Liver (tissue), 9 donors: ENCODE results near the gene SPAG16. TPM values are rescaled to one million over a fixed set of nuclear protein-coding genes. Genes with fewer than 3 reads are reported as not detected.
"Not testable (repeated sequence)": the region's sequence is repeated elsewhere in the genome, so short reads cannot be mapped to it uniquely, and the experiment has no call there.

Source experiments
- DNase-seq: peaks from one replicate; pipeline ENCODE4 v3.0.0-alpha.2; 2017; ENCODE audit warnings: low spot score
- H3K27ac ChIP-seq, 2 donors: one replicate each; pipeline ENCODE4 v1.7.0; 2013; ENCODE audit warnings: inconsistent platforms in 2 of 2, low read length in 2 of 2, control low read depth in 1 of 2, low read depth in 1 of 2, mild to moderate bottlenecking in 1 of 2
- H3K27me3 ChIP-seq, 4 donors: one replicate each; pipeline versions ENCODE4 v1.6.1 to v1.7.0; 2013; ENCODE audit warnings: low read length in 3 of 4, inconsistent platforms in 1 of 4, mild to moderate bottlenecking in 1 of 4, moderate library complexity in 1 of 4; ENCODE audit not compliant: control insufficient read depth in 4 of 4, insufficient read depth in 4 of 4
- H3K36me3 ChIP-seq, 4 donors: one replicate each; pipeline versions ENCODE4 v1.6.1 to v1.7.0; 2013; ENCODE audit warnings: low read length in 3 of 4, mild to moderate bottlenecking in 3 of 4, low read depth in 1 of 4, moderate library complexity in 1 of 4; ENCODE audit not compliant: control insufficient read depth in 4 of 4, insufficient read depth in 3 of 4
- H3K4me1 ChIP-seq, 4 donors: one replicate each; pipeline versions ENCODE4 v1.6.1 to v1.7.0; 2013; ENCODE audit warnings: low read length in 3 of 4, mild to moderate bottlenecking in 3 of 4, moderate library complexity in 1 of 4; ENCODE audit not compliant: control insufficient read depth in 4 of 4, insufficient read depth in 4 of 4
- H3K4me3 ChIP-seq, 3 donors: one replicate each; pipeline versions ENCODE4 v1.6.1 to v1.7.0; 2013; ENCODE audit warnings: low read length in 3 of 3, control low read depth in 1 of 3, low read depth in 1 of 3, mild to moderate bottlenecking in 1 of 3
- H3K9ac ChIP-seq, 2 donors: one replicate each; pipeline ENCODE4 v1.7.0; 2013; ENCODE audit warnings: low read length in 2 of 2, mild to moderate bottlenecking in 2 of 2, moderate library complexity in 2 of 2, control low read depth in 1 of 2, low read depth in 1 of 2
- H3K9me3 ChIP-seq, 4 donors: one replicate each; pipeline versions ENCODE4 v1.6.1 to v1.7.0; 2013; ENCODE audit warnings: low read length in 3 of 4; ENCODE audit not compliant: control insufficient read depth in 4 of 4
- CTCF ChIP-seq: fragments of 150-350 bp; IDR thresholded peaks from 2 replicates; pipeline ENCODE4 v1.5.1; 2017; ENCODE audit warnings: improper control_type of control experiment, low read depth, low read length; ENCODE audit not compliant: missing input control
- EGR1 ChIP-seq, 2 donors: IDR thresholded peaks; 2 replicates each; pipeline ENCODE4 v1.6.1; 2016 to 2018; ENCODE audit warnings: antibody characterized with exemption in 2 of 2, low read depth in 2 of 2
- FOXA1 ChIP-seq: IDR thresholded peaks from 2 replicates; pipeline ENCODE4 v1.6.1; 2016; ENCODE audit warnings: antibody characterized with exemption
- FOXA2 ChIP-seq: IDR thresholded peaks from 2 replicates; pipeline ENCODE4 v1.6.1; 2016; ENCODE audit warnings: antibody characterized with exemption
- GABPA ChIP-seq, 2 donors: IDR thresholded peaks in 1 of 2; conservative IDR thresholded peaks in 1 of 2; 2 replicates each; pipeline ENCODE4 v1.6.1; 2016; ENCODE audit warnings: antibody characterized with exemption in 2 of 2, mild to moderate bottlenecking in 1 of 2, moderate library complexity in 1 of 2
- HNF4A ChIP-seq, 2 donors: conservative IDR thresholded peaks; 2 replicates each; pipeline ENCODE4 v1.6.1; 2016; ENCODE audit warnings: antibody characterized with exemption in 2 of 2, mild to moderate bottlenecking in 2 of 2
- HNF4G ChIP-seq: IDR thresholded peaks from 2 replicates; pipeline ENCODE4 v1.6.1; 2016; ENCODE audit warnings: antibody characterized with exemption
- JUND ChIP-seq, 2 donors: IDR thresholded peaks; 2 replicates each; pipeline ENCODE4 v1.6.1; 2016; ENCODE audit warnings: antibody characterized with exemption in 2 of 2
- MAX ChIP-seq: IDR thresholded peaks from 2 replicates; pipeline ENCODE4 v1.6.1; 2016; ENCODE audit warnings: antibody characterized with exemption
- WGBS: extraction: QIAGEN DNeasy Blood & Tissue Kit; methylation state at CpG from one replicate; pipeline ENCODE4 v1.1.7; 2013; 5-methylcytosine and 5-hydroxymethylcytosine counted together
- polyA plus RNA-seq, 2 donors: library from polyadenylated mRNA; stranded (reverse) in 1 of 2; unstranded in 1 of 2; fragments of 200-250 nt in 1 of 2; fragments of >200 nt in 1 of 2; fragmentation: Nextera tagmentation in 1 of 2; extraction: Ambion mirVana in 1 of 2; gene quantifications; one replicate each; pipeline versions ENCODE4 v1.2.1 to v1.2.3, GENCODE V29; 2013 to 2015
- total RNA-seq, 2 donors: library from RNA; depleted of rRNA; stranded (reverse); fragments of >200 nt; gene quantifications; one replicate each; pipeline ENCODE4 v1.2.3, GENCODE V29; 2014
- donor health status: healthy.
- donor health status: healthy.
- donor health status: healthy.
- donor health status: healthy.
- donor health status: healthy.

The SPAG16 gene
- total and polyA plus RNA-seq, 4 donors, result 6.4 to 12.7 (median 11.4) TPM

- WGBS, result 89% methylated on average over 2 of the region's 2 CpGs
- no peak overlapping the region for H3K4me3 ChIP-seq
- TF ChIP-seq CTCF, result no peak
- TF ChIP-seq HNF4G, result no peak
- no peak for TF ChIP-seq JUND (IDR thresholded peaks at IDR 0.05)
- no peak for TF ChIP-seq EGR1 (IDR thresholded peaks at IDR 0.05; ENCODE audit: low read depth in 2 of 2)
- TF ChIP-seq FOXA1, result no peak
- TF ChIP-seq HNF4A (conservative IDR thresholded peaks at IDR 0.05), result no peak
These were observed 69.2 kb downstream of the SPAG16 start for GRCh38 chr2:213353419-213353818.

GRCh38 chr2:213376644-213377043 lies 92.4 kb downstream of the SPAG16 start:
- Histone ChIP-seq H3K9me3 (no peaks in the 10 kb centered on the region), H3K36me3 (no peaks in the 10 kb centered on the region), H3K9ac (no peak overlapping the region), H3K27me3 (no peaks in the 10 kb centered on the region), H3K27ac (no peak overlapping the region), H3K4me3 (no peak overlapping the region), H3K4me1 (peaks cover 0 to 4% (median 0%) of the 10 kb centered on the region in 4 donors)
- DNase-seq, result no peak
- TF ChIP-seq MAX (no peak), EGR1 (IDR thresholded peaks at IDR 0.05; ENCODE audit: low read depth in 2 of 2) (no peak), JUND (IDR thresholded peaks at IDR 0.05) (no peak), GABPA (IDR thresholded peaks at IDR 0.05 in 1 of 2, conservative IDR thresholded peaks at IDR 0.05 in 1 of 2) (no peak), FOXA2 (no peak), HNF4A (conservative IDR thresholded peaks at IDR 0.05) (no peak)
- 97% methylated on average over 1 of the region's 1 CpG for WGBS

More at GRCh38 chr2:213353419-213353818, 69.2 kb downstream of the SPAG16 start:
- Histone ChIP-seq H3K27me3 (no peaks in the 10 kb centered on the region), H3K4me1 (no peaks in the 10 kb centered on the region), H3K36me3 (peaks cover 0 to 3% (median 0%) of the 10 kb centered on the region in 4 donors), H3K9ac (no peak overlapping the region), H3K27ac (no peak overlapping the region), H3K9me3 (no peaks in the 10 kb centered on the region)
- no peak for DNase-seq

GRCh38 chr2:213407027-213407426 lies 122.8 kb downstream of the SPAG16 start:
- not testable (repeated sequence) for H3K36me3 ChIP-seq, H3K4me3 ChIP-seq, H3K9me3 ChIP-seq, DNase-seq, H3K27me3 ChIP-seq, H3K27ac ChIP-seq, H3K4me1 ChIP-seq, H3K9ac ChIP-seq
- 97% methylated on average over 9 of the region's 9 CpGs for WGBS

- not testable (repeated sequence) for H3K9ac ChIP-seq, H3K4me3 ChIP-seq, H3K9me3 ChIP-seq, H3K27me3 ChIP-seq, H3K36me3 ChIP-seq, DNase-seq, H3K27ac ChIP-seq, H3K4me1 ChIP-seq
- WGBS, result 73% methylated on average over 6 of the region's 6 CpGs
These were observed 124.3 kb downstream of the SPAG16 start for GRCh38 chr2:213408426-213409070.

- not testable (repeated sequence) for H3K27ac ChIP-seq, H3K9ac ChIP-seq, H3K4me3 ChIP-seq, H3K27me3 ChIP-seq, H3K4me1 ChIP-seq, DNase-seq, H3K9me3 ChIP-seq, H3K36me3 ChIP-seq
- WGBS, result 91% methylated on average over 9 of the region's 9 CpGs
These were observed 126.4 kb downstream of the SPAG16 start for GRCh38 chr2:213410687-213411086.
